Stomach (tissue), 9 donors: ENCODE data around the gene EEIG1. TPM values are rescaled to one million over a fixed set of nuclear protein-coding genes. Genes with fewer than 3 reads are reported as not detected.

Experiments
- DNase-seq, 2 donors: peaks; one replicate each; pipeline versions ENCODE4 v3.0.0 to v3.0.0-alpha.2; 2013 to 2019
- H3K27ac ChIP-seq, 5 donors: fragments of 200-600 bp in 4 of 5; sonication (generic) in 4 of 5; one replicate each; pipeline ENCODE4 v1.5.1; 2013 to 2019; ENCODE audit warnings: mild to moderate bottlenecking in 1 of 5, moderate library complexity in 1 of 5
- H3K27me3 ChIP-seq, 3 donors: fragments of 200-600 bp; sonication (generic); one replicate each; pipeline ENCODE4 v1.5.1; 2017 to 2019; ENCODE audit warnings: mixed run types in 1 of 3
- H3K36me3 ChIP-seq, 4 donors: fragments of 200-600 bp; sonication (generic); 1 replicate in 3 of 4; 2 replicates in 1 of 4; pipeline ENCODE4 v1.5.1; 2016 to 2019
- H3K4me1 ChIP-seq, 4 donors: fragments of 200-600 bp; sonication (generic); one replicate each; pipeline ENCODE4 v1.5.1; 2016 to 2019
- H3K4me3 ChIP-seq, 4 donors: fragments of 200-600 bp; sonication (generic) in 3 of 4; one replicate each; pipeline ENCODE4 v1.5.1; 2016 to 2019; ENCODE audit warnings: mild to moderate bottlenecking in 1 of 4
- H3K9me3 ChIP-seq, 4 donors: fragments of 200-600 bp; sonication (generic); one replicate each; pipeline ENCODE4 v1.5.1; 2016 to 2019
- EP300 ChIP-seq: sonication (generic); formaldehyde crosslinking; IDR thresholded peaks from one replicate; pipeline ENCODE4 v1.6.1; 2017; ENCODE audit warnings: antibody characterized with exemption
- POLR2A ChIP-seq, 4 donors: fragments of 450-650 bp; IDR thresholded peaks; one replicate each; pipeline ENCODE4 v1.6.1; 2016; ENCODE audit warnings: antibody characterized with exemption in 4 of 4, control low read depth in 2 of 4, mild to moderate bottlenecking in 1 of 4, moderate library complexity in 1 of 4
- POLR2AphosphoS5 ChIP-seq, 3 donors: sonication (generic); formaldehyde crosslinking; IDR thresholded peaks; one replicate each; pipeline ENCODE4 v1.6.1; 2016; ENCODE audit warnings: antibody characterized with exemption in 3 of 3
- WGBS, 5 donors: extraction: QIAGEN DNeasy Blood & Tissue Kit in 3 of 5; methylation state at CpG; one replicate each; pipeline versions ENCODE4 v1.1.5 to v1.1.7; 2013 to 2018; 5-methylcytosine and 5-hydroxymethylcytosine counted together
- intact Hi-C: fragments of 100-400 bp; cut with DNase I; formaldehyde crosslinking; loops from one replicate; pipeline ENCODE4 v1.15.1; 2023; ENCODE audit warnings: low total_unique reads
- polyA plus RNA-seq, 3 donors: library from polyadenylated mRNA; stranded (reverse); fragments of 200-250 nt; gene quantifications; one replicate each; pipeline ENCODE4 v1.2.3, GENCODE V29; 2013
- total RNA-seq, 5 donors: library from RNA; depleted of rRNA; stranded (reverse); fragments of >200 nt; gene quantifications; one replicate each; pipeline versions ENCODE4 v1.1.0 to v1.2.3, GENCODE V29; 2014 to 2016
- TF ChIP-seq, protein P1 (sequence below), 7 experiments: fragments of 450-650 bp in 4 of 7; fragments of 200-600 bp in 3 of 7; sonication (generic) in 3 of 7; IDR thresholded peaks; one replicate each; pipeline ENCODE4 v1.5.1; 2016 to 2019; ENCODE audit warnings: antibody characterized with exemption in 7 of 7, control low read depth in 2 of 7, mild to moderate bottlenecking in 1 of 7
- donor health status: healthy with polysubstance abuse.
- donor health status: Bipolar disorder and iron deficiency.
- donor health status: healthy.

EEIG1 gene
- total and polyA plus RNA-seq, 8 donors = 24.4 to 406 (median 75.8) TPM

DNA sequence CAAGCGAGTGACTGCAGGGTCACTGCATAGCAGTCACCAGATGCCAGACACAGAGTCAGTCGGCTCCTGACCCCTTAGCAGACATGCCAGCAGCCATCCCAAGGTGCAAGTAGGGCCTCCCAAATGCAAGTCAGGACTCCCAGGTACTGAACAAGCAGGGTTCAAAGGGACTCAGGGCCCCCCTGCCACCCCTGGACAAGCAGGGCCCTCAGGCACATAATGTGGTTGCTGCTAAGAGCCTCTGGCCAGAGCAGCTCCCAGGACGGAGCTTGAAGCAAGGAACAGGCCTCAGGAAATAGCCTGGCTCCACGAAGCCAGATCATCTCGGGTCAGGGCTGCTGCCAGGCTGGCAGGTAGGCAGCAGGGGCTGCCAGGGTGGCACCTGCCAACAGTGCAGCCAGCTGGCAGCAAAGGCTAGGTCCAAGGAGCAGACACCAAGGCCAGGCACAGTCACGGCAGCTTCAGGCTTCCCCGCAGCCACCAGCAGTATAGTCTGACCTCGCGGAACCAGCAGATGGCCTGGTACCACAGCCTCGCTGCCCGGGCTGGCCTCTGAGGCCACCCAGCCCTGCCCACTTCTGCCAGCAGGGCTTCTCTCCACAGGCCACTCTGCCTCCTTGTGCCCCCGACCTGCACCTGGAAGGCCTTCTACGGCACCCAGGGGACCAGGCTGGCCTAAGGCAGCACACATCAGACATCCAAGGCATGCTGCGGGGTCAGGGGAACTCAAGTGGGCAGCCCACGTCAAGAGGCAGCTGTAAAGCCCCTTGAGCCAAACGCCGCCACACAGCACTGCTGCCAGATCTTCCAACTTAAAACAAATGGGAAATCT, 7.4 kb downstream of the EEIG1 start:
- WGBS, 5 donors = 32 to 40% (median 35%) methylated on average over 14 to 17 of the region's 17 CpGs
- peak overlapping the region; percentile 71 to 99 (median 94) for H3K27ac ChIP-seq
- H3K4me3 ChIP-seq = peak overlapping the region; percentile 8 to 91 (median 54)
- intact Hi-C loops = no loop called here
- H3K4me1 ChIP-seq = peaks cover 99 to 100% (median 100%) of the 10 kb centered on the region in 4 donors
- peak in 1 of 2 donors; percentile 86 for DNase-seq
- no peaks in the 10 kb centered on the region for H3K9me3 ChIP-seq
- no peak for TF ChIP-seq POLR2A (IDR thresholded peaks at IDR 0.05)
- TF ChIP-seq, protein P1, sequence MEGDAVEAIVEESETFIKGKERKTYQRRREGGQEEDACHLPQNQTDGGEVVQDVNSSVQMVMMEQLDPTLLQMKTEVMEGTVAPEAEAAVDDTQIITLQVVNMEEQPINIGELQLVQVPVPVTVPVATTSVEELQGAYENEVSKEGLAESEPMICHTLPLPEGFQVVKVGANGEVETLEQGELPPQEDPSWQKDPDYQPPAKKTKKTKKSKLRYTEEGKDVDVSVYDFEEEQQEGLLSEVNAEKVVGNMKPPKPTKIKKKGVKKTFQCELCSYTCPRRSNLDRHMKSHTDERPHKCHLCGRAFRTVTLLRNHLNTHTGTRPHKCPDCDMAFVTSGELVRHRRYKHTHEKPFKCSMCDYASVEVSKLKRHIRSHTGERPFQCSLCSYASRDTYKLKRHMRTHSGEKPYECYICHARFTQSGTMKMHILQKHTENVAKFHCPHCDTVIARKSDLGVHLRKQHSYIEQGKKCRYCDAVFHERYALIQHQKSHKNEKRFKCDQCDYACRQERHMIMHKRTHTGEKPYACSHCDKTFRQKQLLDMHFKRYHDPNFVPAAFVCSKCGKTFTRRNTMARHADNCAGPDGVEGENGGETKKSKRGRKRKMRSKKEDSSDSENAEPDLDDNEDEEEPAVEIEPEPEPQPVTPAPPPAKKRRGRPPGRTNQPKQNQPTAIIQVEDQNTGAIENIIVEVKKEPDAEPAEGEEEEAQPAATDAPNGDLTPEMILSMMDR (IDR thresholded peaks at IDR 0.05) = no peak
- peak in 2 of 3 donors; percentile 36 to 57 for TF ChIP-seq POLR2AphosphoS5 (IDR thresholded peaks at IDR 0.05)
- H3K36me3 ChIP-seq = no peaks in the 10 kb centered on the region
- H3K27me3 ChIP-seq = no peaks in the 10 kb centered on the region

DNA sequence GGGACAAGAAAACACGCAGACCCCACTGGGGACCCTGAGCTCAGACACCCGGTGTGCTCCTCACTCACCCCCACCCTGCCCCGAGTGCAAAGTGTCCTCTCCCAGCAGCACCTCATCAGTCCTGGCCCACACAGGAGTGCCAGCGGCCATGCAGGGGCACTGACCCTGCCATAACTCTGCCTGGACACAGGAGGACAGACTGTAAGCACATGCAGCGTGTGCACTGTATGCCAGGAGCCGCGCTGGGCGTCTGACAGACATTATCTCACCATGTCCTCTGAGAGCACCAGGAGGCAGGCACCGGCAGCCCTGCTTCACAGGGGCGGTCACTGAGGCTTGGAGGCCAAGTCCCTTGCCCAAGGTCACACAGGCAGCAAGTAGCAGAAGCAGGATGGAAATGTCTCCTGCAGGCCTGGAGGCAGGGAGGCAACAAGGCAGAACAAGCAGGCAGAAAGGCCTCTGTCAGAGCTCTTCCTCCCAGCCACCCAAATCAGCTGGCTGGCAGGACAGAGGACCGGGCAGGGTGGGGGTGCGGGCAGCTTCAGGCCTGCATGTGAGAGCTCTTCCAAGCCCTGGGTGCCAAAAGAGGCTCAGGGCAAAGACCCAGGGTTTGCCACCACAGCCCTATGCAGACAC, 8.4 kb downstream of the EEIG1 start:
- Histone ChIP-seq H3K4me1 (peaks cover 97 to 100% (median 100%) of the 10 kb centered on the region in 4 donors), H3K36me3 (no peaks in the 10 kb centered on the region), H3K4me3 (peak overlapping the region in 3 of 4 donors; percentile 2 to 91 (median 20)), H3K27ac (peak overlapping the region; percentile 71 to 99 (median 94)), H3K9me3 (no peaks in the 10 kb centered on the region), H3K27me3 (no peaks in the 10 kb centered on the region)
- no peak for TF ChIP-seq POLR2A (IDR thresholded peaks at IDR 0.05)
- TF ChIP-seq EP300 = no peak
- no peak for TF ChIP-seq POLR2AphosphoS5 (IDR thresholded peaks at IDR 0.05)
- TF ChIP-seq, protein P1 (IDR thresholded peaks at IDR 0.05) = no peak
- 34 to 47% (median 43%) methylated on average over 5 to 12 of the region's 12 CpGs for WGBS, 5 donors
- DNase-seq = peak in 1 of 2 donors; percentile 43
- intact Hi-C loops = no loop called here

DNA sequence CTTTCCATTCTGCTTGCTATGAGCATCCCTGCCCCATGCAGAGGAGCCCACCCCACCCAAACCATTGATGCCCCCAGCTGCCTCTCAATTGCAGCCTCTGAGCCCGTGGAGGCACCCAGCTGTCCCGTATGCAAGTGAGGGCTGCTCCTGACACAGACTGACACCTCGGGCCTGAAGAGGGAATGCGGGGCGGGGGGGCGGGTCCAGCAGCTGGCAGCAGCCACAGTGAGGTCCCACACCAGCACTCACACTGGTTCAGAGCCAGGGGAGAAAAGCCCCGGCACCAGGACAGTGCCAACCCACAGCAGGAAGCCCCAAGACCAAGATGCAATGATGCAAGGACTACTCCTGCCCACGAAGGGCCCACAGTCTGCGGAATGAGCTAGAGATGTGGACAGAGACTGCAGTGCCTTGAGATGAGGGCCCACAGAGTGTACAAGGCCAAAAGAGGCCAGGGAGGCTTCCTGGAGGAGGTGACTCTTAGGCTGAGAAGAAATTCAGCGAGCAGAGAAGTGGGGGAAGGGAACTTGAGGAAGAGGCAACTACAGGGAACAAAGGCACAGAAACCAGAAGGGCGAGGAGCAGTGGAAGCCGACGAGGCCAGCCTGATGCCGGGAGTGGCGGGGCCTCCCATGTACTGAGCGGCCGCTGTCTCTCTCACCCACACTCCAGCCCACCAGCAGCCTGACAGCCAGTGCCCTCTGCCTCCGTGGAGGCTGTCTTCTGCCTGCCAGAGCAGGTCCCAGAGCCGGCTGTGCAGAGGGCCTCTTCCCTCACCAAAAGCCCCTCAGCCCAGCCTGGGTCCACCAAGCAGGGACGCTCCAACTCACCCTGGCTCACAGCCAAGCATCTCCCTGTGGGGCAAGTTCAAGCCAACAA, 9.2 kb downstream of the EEIG1 start:
- Histone ChIP-seq H3K4me3 (peak overlapping the region in 3 of 4 donors; percentile 2 to 91 (median 20)), H3K9me3 (no peaks in the 10 kb centered on the region), H3K36me3 (no peaks in the 10 kb centered on the region), H3K27ac (peak overlapping the region; percentile 71 to 99 (median 94)), H3K4me1 (peaks cover 97 to 100% (median 100%) of the 10 kb centered on the region in 4 donors), H3K27me3 (no peaks in the 10 kb centered on the region)
- DNase-seq = peak in 1 of 2 donors; percentile 37
- WGBS, 5 donors = 31 to 56% (median 35%) methylated on average over 11 to 20 of the region's 20 CpGs
- no peak for TF ChIP-seq POLR2A (IDR thresholded peaks at IDR 0.05)
- no peak for TF ChIP-seq EP300
- TF ChIP-seq POLR2AphosphoS5 (IDR thresholded peaks at IDR 0.05) = no peak
- TF ChIP-seq, protein P1 (IDR thresholded peaks at IDR 0.05) = no peak
- intact Hi-C loops = no loop called here
